ENCODE measurements around the gene CD34.

- no peak for TF ChIP-seq PATZ1 (CRISPR knock-in tag; IDR thresholded peaks at IDR 0.05; ENCODE audit: borderline replicate concordance)
- no peak for TF ChIP-seq RARB (CRISPR knock-in tag; IDR thresholded peaks at IDR 0.05)
- no peak for TF ChIP-seq ZFP3 (CRISPR knock-in tag; IDR thresholded peaks at IDR 0.05)
- TF ChIP-seq TSHZ2 (CRISPR knock-in tag; IDR thresholded peaks at IDR 0.05), result no peak
- TF ChIP-seq SNAI2 (CRISPR knock-in tag; IDR thresholded peaks at IDR 0.05), result no peak
- TF ChIP-seq PPARA (CRISPR knock-in tag; IDR thresholded peaks at IDR 0.05; ENCODE audit: borderline replicate concordance), result no peak
- TF ChIP-seq ZC3H10 (CRISPR knock-in tag; IDR thresholded peaks at IDR 0.05), result no peak
- TF ChIP-seq ZNF565 (CRISPR knock-in tag; conservative IDR thresholded peaks at IDR 0.05; ENCODE audit: low read depth), result no peak
- TF ChIP-seq CREB5 (CRISPR knock-in tag; IDR thresholded peaks at IDR 0.05; ENCODE audit: low read depth), result no peak
- no peak for TF ChIP-seq TOX (CRISPR knock-in tag; IDR thresholded peaks at IDR 0.05; ENCODE audit: borderline replicate concordance)
Observed at GRCh38 chr1:207872621-207873020, 38.3 kb downstream of the CD34 start.

All from SK-N-SH treated with all-trans-retinoic acid at 6 μM for 48 hours (cell line).